Measurements from ENCODE around the gene XPNPEP1. TPM values are rescaled to one million over a fixed set of nuclear protein-coding genes. Genes with fewer than 3 reads are reported as not detected.
A peak's percentile ranks its signal among the peaks of the same experiment; 100 is the strongest.

The XPNPEP1 gene
- total RNA-seq, 1 donor = 180 TPM

DNA sequence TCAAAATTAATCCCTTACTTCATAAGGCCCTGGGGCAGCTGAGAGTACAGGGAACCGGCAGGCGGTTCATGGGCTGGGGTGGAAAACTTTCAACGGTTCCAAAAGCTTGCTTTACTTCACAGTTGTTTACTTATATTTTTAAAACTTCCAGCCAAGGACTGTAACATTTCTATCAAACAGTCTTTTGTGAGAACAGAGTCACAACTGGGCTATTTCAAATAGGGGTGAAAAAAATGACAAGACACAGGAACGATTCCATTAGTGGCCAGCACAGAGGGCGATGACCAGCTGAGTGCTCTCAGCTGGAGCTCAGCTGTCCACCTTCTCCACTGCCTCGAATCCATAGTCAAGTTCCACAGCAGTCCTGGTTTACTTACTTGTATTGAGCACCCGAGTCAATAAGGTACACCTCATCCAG is 48.2 kb downstream of the XPNPEP1 start:
- DNase-seq (ENCODE audit: low read depth in 2 of 3, low spot score in 2 of 3) = no peak

DNA sequence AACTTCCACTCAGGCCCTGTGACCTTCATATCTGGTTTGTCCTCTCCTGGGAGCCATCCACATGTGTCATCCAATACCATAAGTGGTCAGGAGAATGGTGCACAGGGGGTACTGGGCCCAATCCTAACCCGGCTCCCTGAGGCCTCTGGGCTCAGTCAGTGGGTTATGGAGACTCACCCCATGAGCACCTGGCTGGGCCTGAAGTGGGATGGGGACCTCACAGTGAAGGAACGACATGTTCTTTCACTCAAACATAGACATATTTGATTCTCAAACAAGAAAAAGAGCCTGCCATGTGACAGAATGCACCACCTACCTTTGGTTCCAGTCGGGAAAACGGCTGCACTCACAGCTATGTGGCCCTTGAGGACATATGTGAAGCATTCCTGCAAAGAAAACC is 51.8 kb downstream of the XPNPEP1 start:
- no peak for DNase-seq (ENCODE audit: low read depth in 2 of 3, low spot score in 2 of 3)

DNA sequence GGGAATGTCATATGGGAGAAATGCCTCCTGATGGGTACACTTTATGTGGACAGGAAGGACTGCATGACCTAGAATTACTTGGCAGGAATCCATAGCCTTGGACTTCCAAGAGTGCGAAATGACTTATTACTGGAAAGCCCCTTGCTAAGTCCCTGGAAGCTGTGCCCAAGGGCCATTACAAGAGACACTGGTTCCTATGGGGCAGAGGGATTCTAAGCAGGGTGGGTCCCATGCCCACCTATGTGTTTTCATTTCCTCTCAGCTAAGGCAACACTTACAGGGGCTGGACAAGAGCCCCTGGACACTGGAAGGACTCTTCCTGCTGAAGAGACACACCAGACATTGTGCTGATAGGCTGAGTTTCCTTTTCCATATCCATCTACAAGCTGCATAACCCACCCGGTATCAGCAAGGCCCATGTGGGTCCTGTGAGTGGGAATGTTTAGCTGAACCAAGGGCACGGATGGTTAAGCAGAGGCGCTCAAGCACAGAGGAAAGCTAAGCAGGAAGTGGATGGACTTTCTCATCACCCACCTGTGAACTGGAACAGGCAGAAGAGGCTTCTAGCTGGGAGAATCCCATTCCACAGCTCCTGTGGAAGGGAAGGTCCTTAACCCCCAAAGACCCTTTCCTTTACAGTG is 56.2 kb downstream of the XPNPEP1 start:
- DNase-seq (ENCODE audit: low read depth in 2 of 3, low spot score in 2 of 3) = no peak

DNA sequence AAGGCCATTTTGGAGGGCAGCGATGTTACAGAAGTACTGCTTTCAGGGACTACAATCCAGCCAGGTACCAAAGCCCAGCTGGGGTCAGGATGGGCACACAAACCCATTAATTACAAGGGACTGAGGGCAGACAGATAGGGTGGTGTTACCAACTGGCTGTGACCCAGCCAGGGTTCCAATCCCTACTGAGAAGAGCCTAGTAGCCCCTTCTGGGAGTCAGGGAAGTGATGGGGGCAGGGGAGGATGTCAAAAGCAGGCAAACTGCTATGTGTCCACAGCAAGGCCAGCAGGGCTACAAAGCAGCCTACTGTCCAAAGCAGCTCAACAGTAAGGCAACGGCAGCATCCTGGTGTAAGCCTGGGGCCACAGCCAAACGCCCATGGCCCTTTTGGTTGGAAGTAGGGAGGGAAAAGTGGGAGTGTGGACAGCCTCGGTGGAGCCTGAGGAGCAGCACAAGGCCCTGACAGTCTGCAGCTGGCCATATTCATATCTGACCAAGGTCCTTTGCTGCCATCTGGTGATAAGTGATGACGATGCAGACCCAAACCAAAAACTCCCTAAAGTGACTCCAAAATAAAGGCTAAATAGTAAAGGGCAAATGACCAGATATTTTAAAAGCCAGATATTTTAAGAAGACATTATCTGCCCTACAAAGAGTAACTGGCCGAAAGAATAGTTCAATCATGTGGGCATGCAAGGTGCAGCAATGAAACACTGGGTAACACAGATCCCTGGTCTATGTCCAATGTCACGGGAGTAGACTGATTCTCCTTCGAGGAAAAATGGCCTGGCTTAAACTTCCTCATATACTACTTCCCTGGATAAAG is 56.9 kb downstream of the XPNPEP1 start:
- no peak for DNase-seq (ENCODE audit: low read depth in 2 of 3, low spot score in 2 of 3)

DNA sequence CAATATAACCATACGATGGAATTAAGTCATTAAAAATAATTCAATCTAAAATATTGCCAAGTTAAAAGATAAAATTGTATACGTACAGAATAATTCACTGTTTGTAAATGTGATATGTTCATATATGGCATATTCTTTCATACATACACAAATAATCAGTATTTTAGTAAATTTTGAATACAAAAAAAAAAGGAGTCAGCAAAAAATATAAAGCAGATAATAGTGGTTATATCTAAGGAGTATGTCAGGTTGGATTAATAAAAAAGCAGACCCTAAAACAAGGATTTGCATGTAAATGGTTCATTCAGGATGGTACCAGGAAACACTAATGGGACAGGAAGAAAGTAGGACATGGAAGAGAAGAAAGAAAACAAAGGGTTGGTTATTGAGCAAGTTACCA is 59.5 kb downstream of the XPNPEP1 start:
- no peak for DNase-seq (ENCODE audit: low read depth in 2 of 3, low spot score in 2 of 3)

DNA sequence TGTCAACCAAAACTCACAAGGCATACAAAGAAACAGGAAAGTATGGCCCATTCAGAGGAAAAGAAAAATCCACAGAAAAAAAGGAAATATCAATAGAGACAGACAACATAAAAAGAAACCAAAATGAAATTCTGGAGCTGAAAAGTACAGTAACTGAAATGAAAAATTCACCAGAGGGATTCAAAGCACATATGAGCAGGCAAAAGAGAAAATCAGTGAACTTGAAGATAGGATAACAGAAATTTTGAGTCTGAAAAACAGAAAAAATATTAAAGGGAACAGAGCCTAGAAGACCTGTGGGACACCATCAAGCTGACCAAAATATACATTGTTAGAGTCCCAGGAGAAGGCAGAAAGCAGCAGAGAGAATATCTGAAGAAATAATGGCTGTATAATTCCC is 60.6 kb downstream of the XPNPEP1 start:
- DNase-seq (ENCODE audit: low read depth in 2 of 3, low spot score in 2 of 3) = no peak

DNA sequence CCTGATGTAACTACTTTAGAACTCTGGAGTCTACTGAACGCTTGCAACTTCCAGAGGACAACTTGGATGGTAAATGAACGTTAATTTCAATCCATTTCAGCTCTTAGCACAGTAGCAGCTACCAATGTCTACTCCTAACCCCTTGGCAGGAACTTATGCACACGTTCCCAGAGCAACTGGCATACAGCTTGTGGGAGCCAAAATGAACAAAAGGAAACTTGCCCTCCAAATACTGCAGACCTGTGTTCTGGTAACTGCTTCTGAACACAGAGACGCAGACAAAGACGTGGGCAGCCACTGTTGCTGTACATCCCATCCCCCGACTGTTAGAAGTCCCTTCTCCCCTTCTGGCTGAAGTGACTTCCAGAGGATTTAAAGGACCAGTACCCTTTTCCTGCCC is 61.3 kb downstream of the XPNPEP1 start:
- DNase-seq (ENCODE audit: low read depth in 2 of 3, low spot score in 2 of 3) = no peak

DNA sequence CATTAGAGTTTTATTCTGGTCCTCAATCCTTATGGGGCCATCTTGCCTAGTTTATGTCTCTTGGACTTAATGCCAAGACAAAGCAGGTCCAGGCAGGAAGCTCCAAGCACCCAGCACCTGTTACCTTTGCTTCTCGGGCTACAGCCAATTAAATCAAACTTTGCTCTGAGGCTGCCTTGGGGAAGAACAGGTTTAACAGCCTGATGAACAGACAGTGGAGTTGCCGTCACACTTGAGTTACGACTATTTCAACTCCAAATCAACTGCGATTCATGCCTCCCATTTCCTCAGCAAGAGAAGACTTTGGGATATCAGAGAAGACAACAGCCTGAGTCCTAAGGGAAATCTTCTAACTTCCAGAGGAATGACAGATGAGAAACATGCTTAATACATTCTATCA is 62.2 kb downstream of the XPNPEP1 start:
- DNase-seq (ENCODE audit: low read depth in 2 of 3, low spot score in 2 of 3) = no peak

DNA sequence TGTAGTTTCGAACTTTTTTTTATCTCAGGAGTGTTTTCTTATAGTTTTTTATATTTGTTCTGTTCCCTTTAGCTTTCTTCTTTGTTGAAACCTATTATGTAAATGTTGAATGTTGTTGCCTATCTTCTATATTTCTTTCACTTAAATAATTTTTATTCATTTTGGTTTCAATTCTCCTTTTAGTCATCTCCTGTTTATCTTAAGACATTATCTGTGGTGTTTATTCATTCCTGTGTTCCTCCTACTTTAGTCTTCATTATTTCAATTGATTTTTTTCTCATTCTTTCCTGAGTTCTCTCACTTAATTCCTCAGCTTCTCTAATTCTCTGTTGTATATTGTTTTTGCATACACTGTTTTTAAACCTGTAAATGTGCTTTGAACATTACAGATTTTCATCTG is 64.1 kb downstream of the XPNPEP1 start:
- no peak for DNase-seq (ENCODE audit: low read depth in 2 of 3, low spot score in 2 of 3)

DNA sequence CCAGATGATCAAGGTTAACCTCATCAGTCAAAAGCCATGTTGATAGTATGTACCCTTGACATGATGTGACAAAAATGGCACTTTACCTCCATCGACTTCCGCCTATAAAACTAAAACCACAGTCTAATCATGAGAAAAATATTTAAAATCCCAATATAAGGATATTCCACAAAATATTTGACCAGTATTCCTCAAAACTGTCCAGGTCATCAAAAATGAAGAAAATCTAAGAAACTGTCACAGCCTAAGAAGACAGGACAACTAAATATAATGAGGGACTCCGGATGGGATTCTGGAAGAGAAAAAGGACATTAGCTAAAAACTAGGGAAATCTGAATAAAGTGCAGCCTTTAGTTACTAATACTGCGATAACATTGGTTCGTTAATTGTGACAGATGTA is 67.6 kb downstream of the XPNPEP1 start:
- DNase-seq (ENCODE audit: low read depth in 2 of 3, low spot score in 2 of 3) = no peak

DNA sequence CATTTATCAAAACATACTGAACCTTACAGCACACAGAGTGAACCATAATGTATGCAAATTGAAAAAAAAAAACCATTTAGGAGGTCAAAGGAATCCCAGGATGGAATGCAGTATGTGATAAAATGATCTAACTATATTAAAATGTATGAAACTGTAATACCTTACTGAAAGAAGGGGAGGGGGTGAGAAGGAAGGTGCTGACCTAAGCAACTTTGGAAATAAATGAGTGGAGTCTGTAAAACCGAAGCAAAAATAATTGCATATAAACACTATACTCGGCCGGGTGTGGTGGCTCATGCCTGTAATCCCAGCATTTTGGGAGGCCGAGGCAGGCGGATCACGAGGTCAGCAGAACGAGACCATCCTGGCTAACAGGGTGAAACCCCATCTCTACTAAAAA is 69.4 kb downstream of the XPNPEP1 start:
- no peak for DNase-seq (ENCODE audit: low read depth in 2 of 3, low spot score in 2 of 3)

DNA sequence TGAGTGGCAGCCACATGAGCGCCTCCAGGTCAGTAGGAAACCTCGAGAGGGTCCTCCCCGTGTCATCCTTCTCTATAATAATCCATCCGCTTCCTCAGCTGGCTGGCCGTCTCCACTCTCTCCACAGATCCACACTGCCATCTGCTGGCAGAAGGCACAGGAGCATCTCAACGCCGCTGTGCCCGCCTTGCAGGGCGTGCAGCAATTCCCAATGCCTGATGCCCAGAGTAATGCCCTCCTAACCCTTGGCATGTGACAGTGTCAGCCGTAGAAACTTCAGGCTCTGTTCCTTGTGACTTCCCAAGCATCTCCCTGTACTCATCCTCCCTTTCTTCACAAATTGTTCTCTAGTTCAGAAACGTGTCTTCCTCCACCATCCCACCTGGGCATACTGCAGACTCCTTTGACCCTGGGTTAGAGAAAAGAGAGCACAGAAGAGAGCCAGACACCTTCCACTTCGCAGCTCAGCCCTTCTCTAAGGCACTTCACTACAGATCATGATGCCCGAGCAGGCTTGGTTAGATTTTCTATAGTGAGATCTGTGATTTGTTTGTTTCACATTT is 70.8 kb downstream of the XPNPEP1 start:
- peak; percentile 29 to 78 (median 53) for DNase-seq (ENCODE audit: low read depth in 2 of 3, low spot score in 2 of 3)

DNA sequence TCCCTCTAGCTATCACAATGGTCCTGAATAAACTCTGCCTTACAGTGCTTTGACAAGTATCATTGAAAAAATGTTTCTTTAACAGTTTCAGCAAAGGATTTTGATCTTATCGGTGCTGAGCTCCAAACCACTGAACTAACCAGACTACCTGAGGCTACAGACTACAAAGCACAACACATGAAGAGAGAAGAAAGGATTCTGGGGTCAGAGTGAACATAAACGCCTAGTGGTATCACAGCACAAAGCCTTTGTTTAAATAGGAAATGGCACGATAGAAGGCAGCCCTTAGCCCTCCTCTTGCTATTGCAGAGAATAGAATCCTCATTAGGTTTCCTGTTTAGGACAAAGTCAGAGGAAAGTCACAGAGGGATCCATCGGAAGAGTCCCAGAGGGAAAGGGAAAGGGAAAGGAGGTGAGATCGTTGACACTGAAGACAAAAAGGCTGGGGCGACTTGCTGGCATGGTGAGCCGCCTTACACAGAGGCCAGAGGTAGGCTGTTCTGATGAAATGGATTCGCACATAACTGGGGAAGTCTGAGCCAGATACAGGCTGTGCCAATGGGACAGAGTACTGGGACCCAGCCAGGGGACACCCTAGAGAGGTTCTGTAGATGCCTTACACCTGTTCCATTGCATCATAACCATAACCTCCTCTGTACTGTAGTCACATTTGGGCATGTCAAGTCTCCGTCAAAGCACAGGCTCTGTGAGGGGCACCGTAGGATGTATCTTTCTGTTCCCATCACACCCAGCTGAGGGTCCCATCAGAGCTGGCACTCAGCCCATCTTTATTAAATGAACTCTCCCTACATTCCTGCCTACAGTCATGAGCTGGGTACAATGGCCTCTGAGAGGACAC is 71.5 kb downstream of the XPNPEP1 start:
- DNase-seq (ENCODE audit: low read depth in 2 of 3, low spot score in 2 of 3) = no peak

DNA sequence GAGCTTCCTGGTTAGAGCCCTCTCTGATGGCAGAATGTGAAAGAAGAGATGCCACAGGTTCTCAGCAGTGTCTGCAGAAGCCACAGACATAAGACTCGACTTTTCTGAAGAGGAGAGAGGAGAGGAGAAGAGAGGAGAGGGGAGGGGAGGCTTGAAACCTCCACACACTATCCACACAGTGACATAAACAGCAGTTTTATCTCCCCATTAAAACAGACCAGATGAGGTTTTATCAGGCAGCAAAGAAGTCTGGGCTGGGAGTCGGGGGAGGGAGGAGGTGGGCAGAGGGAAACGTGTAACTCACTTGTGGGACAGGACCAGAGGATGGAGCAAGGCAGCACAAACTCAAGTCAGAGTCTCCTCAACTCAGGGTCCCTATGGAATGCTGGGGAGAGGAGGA is 76.5 kb downstream of the XPNPEP1 start:
- DNase-seq (ENCODE audit: low read depth in 2 of 3, low spot score in 2 of 3) = no peak

DNA sequence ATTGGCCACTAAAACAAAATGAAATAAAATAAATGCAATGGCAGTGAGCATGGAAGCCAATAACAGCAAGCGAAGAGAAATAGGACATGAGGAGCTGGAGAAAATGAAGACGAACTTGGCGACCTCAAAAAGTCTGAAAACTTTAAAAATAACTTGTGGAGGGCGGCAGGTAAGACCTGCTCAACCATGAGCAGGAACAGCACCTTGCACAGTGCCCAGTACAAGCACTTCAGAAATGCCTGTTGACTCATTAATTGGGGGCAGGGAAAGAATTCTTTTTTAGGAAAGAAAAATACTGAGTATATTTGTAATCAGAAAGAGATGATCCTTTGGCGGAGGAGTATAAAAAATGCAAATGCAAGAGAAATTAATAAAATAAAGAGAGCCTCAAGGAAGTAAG is 78.0 kb downstream of the XPNPEP1 start:
- DNase-seq (ENCODE audit: low read depth in 2 of 3, low spot score in 2 of 3) = no peak

DNA sequence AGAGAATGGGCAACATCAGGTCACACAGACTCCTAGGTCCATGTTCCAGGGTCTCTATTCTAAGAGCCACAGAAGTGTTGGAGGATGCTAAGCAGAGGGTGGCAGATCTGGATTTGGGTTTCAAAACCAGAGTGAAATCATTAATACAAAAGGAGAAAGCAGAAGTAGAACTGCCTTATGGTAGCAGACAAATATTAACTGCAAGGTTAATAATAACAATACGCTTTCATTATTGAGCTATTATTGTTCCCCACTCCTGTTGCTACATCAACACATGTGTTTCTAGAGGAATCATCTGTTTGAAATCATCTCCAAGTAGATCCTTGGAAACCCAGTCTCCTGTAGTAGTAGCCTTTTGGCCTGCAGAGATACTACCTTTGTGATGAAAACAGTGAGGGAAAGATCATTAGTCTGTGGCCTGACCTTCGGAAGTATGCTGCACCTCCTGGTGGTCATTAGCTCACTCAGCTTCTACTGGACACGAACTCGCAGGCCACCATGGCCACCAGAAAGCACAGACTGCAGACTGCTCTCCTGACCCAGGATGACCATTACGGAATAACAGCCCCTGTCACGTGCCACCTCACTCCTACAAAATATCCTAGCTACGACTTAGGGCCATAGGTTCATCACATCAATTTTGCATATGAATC is 84.6 kb downstream of the XPNPEP1 start:
- no peak for DNase-seq (ENCODE audit: low read depth in 2 of 3, low spot score in 2 of 3)

DNA sequence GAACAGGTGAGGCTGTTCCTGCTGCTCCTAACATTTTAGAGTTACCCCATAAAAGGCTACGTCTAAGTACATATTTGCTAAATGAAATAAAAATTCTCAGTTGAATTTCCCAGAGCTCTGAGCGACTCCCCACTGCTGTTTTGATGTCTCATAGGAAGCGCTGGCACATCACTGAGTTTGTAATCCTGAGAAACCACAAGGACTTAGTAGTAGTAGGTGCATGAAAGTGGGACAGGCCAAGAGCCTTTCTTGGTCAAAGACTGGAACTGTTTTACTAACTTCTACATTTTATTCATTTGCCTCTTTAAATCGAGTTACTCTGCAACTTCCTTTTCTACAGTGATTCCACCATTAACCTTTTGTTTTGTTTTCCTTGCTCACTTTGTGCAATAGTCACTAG is 85.9 kb downstream of the XPNPEP1 start:
- no peak for DNase-seq (ENCODE audit: low read depth in 2 of 3, low spot score in 2 of 3)

DNA sequence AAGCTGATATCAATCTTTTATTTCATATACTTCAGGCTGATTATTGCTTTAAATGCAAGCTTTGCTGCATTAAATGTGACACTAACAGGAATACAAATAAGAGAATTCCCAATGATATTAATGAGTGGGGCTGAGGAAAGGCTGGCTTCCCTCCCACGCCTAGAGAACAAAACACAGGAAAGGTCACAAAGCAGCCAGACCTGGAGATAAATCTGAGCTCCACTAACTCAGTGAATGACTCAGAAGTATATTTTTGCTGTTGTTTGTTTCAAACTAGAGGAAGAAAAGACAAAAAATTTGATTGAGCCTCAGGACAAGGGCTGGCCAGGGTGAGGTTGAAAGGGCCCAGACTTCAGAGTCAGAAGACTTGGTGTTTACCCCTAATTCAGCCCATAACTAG is 88.1 kb downstream of the XPNPEP1 start:
- DNase-seq (ENCODE audit: low read depth in 2 of 3, low spot score in 2 of 3) = no peak

DNA sequence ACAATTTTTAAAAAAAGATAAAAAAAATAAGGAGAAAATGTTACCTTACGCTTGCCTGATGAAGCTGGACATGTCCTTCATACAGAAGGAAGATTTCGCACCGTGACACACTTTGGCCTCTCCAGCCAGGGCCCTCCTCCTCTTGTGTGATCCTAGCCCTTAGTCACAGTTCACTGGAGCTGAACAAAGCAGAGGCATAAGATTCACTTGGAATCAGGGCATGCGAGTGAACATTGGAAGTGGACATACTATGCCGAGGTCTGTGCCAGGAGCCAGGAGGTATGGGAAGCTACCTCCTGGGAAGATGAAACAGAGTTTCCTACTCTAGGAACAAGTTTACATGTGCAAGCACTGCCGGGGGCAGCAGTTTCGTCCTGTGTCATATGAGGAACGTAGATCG is 91.5 kb downstream of the XPNPEP1 start:
- no peak for DNase-seq (ENCODE audit: low read depth in 2 of 3, low spot score in 2 of 3)

DNA sequence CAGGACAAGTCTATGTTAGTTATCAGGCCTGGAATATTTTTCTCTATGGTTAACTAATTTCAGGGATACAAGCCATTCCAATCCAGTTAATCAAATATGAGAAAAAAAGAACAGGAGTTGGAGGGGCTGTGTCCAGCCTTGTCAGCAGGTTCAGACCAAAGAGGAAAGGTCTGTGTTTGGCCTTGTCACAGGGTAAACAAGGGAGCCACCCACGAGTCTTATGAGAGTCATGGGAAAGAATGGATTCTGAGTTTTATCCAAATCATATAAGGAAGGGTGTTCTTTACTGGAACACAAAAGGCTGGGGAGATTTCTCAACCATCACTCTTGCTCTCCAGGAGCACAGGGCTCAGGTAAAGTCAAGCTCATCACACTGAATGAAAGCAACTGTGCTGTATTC is 99.1 kb downstream of the XPNPEP1 start:
- DNase-seq (ENCODE audit: low read depth in 2 of 3, low spot score in 2 of 3) = no peak

DNA sequence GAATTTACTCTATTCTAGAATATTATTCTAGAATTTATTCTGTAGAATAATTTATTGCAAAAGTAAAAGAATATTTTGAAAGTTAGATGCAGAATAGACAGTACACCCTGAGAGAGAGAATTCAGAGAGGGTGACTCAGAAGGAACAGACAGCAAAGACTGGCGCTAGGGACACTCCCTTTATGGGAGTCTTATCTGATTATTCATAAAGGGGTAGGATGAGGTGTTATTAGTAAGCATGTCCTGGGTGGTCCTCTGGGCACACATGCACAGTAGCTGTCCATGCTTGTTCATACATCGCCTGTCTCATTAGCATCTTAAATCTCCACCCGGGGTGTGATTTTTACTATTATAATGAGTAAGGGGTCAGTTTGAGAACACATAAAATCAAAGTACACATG is 100.1 kb downstream of the XPNPEP1 start:
- no peak for DNase-seq (ENCODE audit: low read depth in 2 of 3, low spot score in 2 of 3)
